K562 (cell line): ENCODE measurements around the gene RHBDD1. TPM values are rescaled to one million over a fixed set of nuclear protein-coding genes. Genes with fewer than 3 reads are reported as not detected.

Source experiments
- BDP1 ChIP-seq: IDR thresholded peaks from 3 replicates; pipeline ENCODE4 v1.6.1; 2011; ENCODE audit not compliant: insufficient read length, insufficient read depth
- CBX5 ChIP-seq: IDR thresholded peaks from 2 replicates; pipeline ENCODE4 v1.6.1; 2014; ENCODE audit warnings: low read depth, borderline replicate concordance
- EZH2 ChIP-seq: IDR thresholded peaks from 2 replicates; pipeline ENCODE4 v1.6.1; 2012; ENCODE audit warnings: low read depth, mild to moderate bottlenecking, inconsistent platforms, low read length, borderline replicate concordance
- FUS ChIP-seq: fragments of 200-400 bp; formaldehyde crosslinking; optimal IDR thresholded peaks from 2 replicates; pipeline ENCODE3; 2017; ENCODE audit warnings: low read depth, low read length
- GATAD2A ChIP-seq: fragments of 450-650 bp; IDR thresholded peaks from 2 replicates; pipeline ENCODE4 v1.6.1; 2017
- ILF3 ChIP-seq: fragments of 450-650 bp; IDR thresholded peaks from 2 replicates; pipeline ENCODE4 v1.6.1; 2018; ENCODE audit warnings: antibody characterized with exemption, mild to moderate bottlenecking, moderate library complexity, borderline replicate concordance
- KDM1A ChIP-seq, 2 experiments: fragments of 450-650 bp; IDR thresholded peaks; 2 replicates each; pipeline ENCODE4 v1.6.1; 2016; ENCODE audit warnings: mild to moderate bottlenecking in 2 of 2
- MEF2D ChIP-seq: conservative IDR thresholded peaks from 2 replicates; pipeline ENCODE4 v1.6.1; 2016; ENCODE audit warnings: low read depth, missing genetic modification characterization, missing compliant biosample characterization
- MEIS2 ChIP-seq: fragments of 450-650 bp; IDR thresholded peaks from 2 replicates; pipeline ENCODE4 v1.6.1; 2014; ENCODE audit warnings: mild to moderate bottlenecking; ENCODE audit not compliant: partially characterized antibody
- NFIC ChIP-seq: fragments of 450-650 bp; IDR thresholded peaks from 2 replicates; pipeline ENCODE4 v1.6.1; 2017; ENCODE audit warnings: mild to moderate bottlenecking, inconsistent platforms
- PML ChIP-seq: IDR thresholded peaks from 2 replicates; pipeline ENCODE4 v1.6.1; 2012; ENCODE audit warnings: low read length, inconsistent platforms
- PRDM10 ChIP-seq: fragments of 450-650 bp; IDR thresholded peaks from 2 replicates; pipeline ENCODE4 v1.6.1; 2018; ENCODE audit not compliant: partially characterized antibody
- SIN3B ChIP-seq: fragments of 450-650 bp; IDR thresholded peaks from 2 replicates; pipeline ENCODE4 v1.6.1; 2017; ENCODE audit warnings: low read depth, mild to moderate bottlenecking, moderate library complexity
- ZMIZ1 ChIP-seq, 2 experiments: fragments of 150-350 bp in 1 of 2; IDR thresholded peaks; 2 replicates each; pipeline ENCODE4 v1.6.1; 2012 to 2016; ENCODE audit warnings: low read depth in 2 of 2, low read length in 2 of 2, mild to moderate bottlenecking in 1 of 2, moderate library complexity in 1 of 2
- ZNF518B ChIP-seq: fragments of 250-450 bp; sonication (Bioruptor Pico); IDR thresholded peaks from 2 replicates; pipeline ENCODE4 v1.5.0; 2021; ENCODE audit warnings: mild to moderate bottlenecking, moderate library complexity
- ZNF589 ChIP-seq: fragments of 200-800 bp; sonication (Bioruptor generic); IDR thresholded peaks from 2 replicates; pipeline ENCODE4 v1.6.1; 2016; ENCODE audit warnings: low read depth, missing genetic modification characterization, missing compliant biosample characterization
- ZNF655 ChIP-seq: fragments of 250-450 bp; sonication (Bioruptor Pico); IDR thresholded peaks from 2 replicates; pipeline ENCODE4 v1.5.0; 2021
- ZNF766 ChIP-seq: fragments of 200-800 bp; sonication (Bioruptor generic); conservative IDR thresholded peaks from 2 replicates; pipeline ENCODE4 v1.6.1; 2016; ENCODE audit warnings: missing genetic modification characterization, missing compliant biosample characterization
- polyA plus RNA-seq, 8 experiments: library from polyadenylated mRNA; depleted of rRNA in 4 of 8; stranded (reverse) in 5 of 8; unstranded in 3 of 8; fragments of >200 nt; fragmentation: Nextera tagmentation in 2 of 8; fragmentation: Illumina TruSeq in 1 of 8; extraction: Ambion mirVana in 2 of 8; extraction: Trizol in 1 of 8; gene quantifications; 2 replicates each; pipeline versions ENCODE4 v1.2.1 to v1.2.3, GENCODE V29; 2011 to 2014; ENCODE audit warnings: inconsistent platforms in 1 of 8, missing spikeins in 1 of 8
- total RNA-seq, 7 experiments: library from RNA; depleted of rRNA in 6 of 7; stranded (reverse); fragments of >200 nt in 6 of 7; fragmentation: Illumina TruSeq in 2 of 7; extraction: Trizol in 2 of 7; gene quantifications; 2 replicates each; pipeline versions ENCODE4 v1.2.1 to v1.2.3, GENCODE V29; 2011 to 2021; ENCODE audit warnings: low replicate concordance in 1 of 7

The RHBDD1 gene
- total and polyA plus RNA-seq, 9 of the 15 experiments (the other 6 are each of a cell fraction or from before 2014, with no cell fraction given), result 4.8 to 34.8 (median 15.6) TPM

GRCh38 chr2:226835420-226835795 is 446 bp upstream of the RHBDD1 start (continued):
- TF ChIP-seq PRDM10 (no peak), NFIC (peak; percentile 90), BDP1 (no peak), MEF2D (tag) (no peak), ZMIZ1 (IDR thresholded peaks at IDR 0.05; ENCODE audit: low read depth in 2 of 2, low read length in 2 of 2) (peak in 1 of 2 experiments; percentile 84; a peak in 2 of 4 replicates), ZNF518B (no peak), PML (peak; percentile 91), ILF3 (0 out of 2 replicates have a peak, but pooled peaks have one; percentile 32), ZNF589 (CRISPR knock-in tag) (no peak), GATAD2A (no peak), EZH2 (no peak), FUS (no peak), ZNF766 (CRISPR knock-in tag) (peak; percentile 40; the same call in 1 of the 2 replicates), ZNF655 (CRISPR knock-in tag) (no peak), KDM1A (IDR thresholded peaks at IDR 0.05) (peak; percentile 41 to 55; a peak in 2 of 4 replicates), MEIS2 (no peak), CBX5 (no peak), SIN3B (no peak)
